Erythroblast (primary cell): Measurements from ENCODE around the gene KCNIP3.

Experiments used
- GATA1 ChIP-seq: IDR thresholded peaks from 2 replicates; pipeline ENCODE4 v1.6.1; 2011; ENCODE audit warnings: low read depth, mild to moderate bottlenecking, control low read depth, low read length, moderate library complexity
- POLR2A ChIP-seq: IDR thresholded peaks from 2 replicates; pipeline ENCODE4 v1.6.1; 2011; ENCODE audit warnings: mild to moderate bottlenecking, low read length

DNA sequence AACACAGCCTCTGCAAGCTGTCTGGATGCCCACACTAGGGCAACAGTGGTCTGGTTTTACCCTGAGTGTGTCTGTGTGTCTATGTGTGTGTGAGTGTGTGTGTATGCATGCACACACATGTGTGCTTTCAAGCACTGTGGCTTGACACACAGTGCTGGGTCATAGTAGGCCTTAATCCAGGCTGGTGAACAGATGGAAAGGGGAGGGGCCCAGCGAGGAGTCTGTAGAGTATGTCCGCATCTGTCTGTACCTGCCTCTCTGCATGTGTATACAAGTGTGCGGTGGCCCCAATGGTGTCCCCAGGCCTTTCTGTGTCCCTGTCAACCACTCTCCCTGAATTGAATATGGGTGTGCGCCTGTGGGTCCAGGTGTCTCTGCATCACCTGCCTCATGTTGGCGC is 9.3 kb upstream of the KCNIP3 start:
- TF ChIP-seq POLR2A: no peak
- TF ChIP-seq GATA1: no peak
